Neuron (in vitro differentiated cells): ENCODE results near the gene PPFIA3.
A peak's percentile ranks its signal among the peaks of the same experiment; 100 is the strongest.

Experiments
- H2AFZ ChIP-seq: one replicate; pipeline ENCODE4 v1.6.1; 2013; ENCODE audit warnings: low read depth, mild to moderate bottlenecking, inconsistent platforms, low read length, moderate library complexity
- H3K27me3 ChIP-seq: one replicate; pipeline ENCODE4 v1.6.1; 2013; ENCODE audit warnings: low read length; ENCODE audit not compliant: insufficient read depth
- H3K36me3 ChIP-seq: one replicate; pipeline ENCODE4 v1.6.1; 2013; ENCODE audit warnings: low read length; ENCODE audit not compliant: insufficient read depth
- H3K4me1 ChIP-seq: one replicate; pipeline ENCODE4 v1.6.1; 2013; ENCODE audit warnings: low read length; ENCODE audit not compliant: insufficient read depth
- H3K4me3 ChIP-seq: 2 replicates; pipeline ENCODE4 v1.5.1; 2013; ENCODE audit warnings: mild to moderate bottlenecking, low read length, moderate library complexity
- H3K9me3 ChIP-seq: one replicate; pipeline ENCODE4 v1.6.1; 2013; ENCODE audit warnings: low read length

Gene PPFIA3

GRCh38 chr19:49152119-49152550 is 32.8 kb downstream of the PPFIA3 start:
- H2AFZ ChIP-seq = no peak overlapping the region
- H3K27me3 ChIP-seq = no peaks in the 10 kb centered on the region
- peaks cover 5% of the 10 kb centered on the region for H3K9me3 ChIP-seq
- H3K36me3 ChIP-seq = no peaks in the 10 kb centered on the region
- H3K4me3 ChIP-seq = no peak overlapping the region
- peaks cover 39% of the 10 kb centered on the region for H3K4me1 ChIP-seq

GRCh38 chr19:49153167-49153809 is 33.9 kb downstream of the PPFIA3 start:
- peaks cover 42% of the 10 kb centered on the region for H3K4me1 ChIP-seq
- H3K4me3 ChIP-seq = no peak overlapping the region
- H2AFZ ChIP-seq = no peak overlapping the region

GRCh38 chr19:49154279-49154678 is 34.9 kb downstream of the PPFIA3 start:
- no peak overlapping the region for H3K4me3 ChIP-seq
- peaks cover 5% of the 10 kb centered on the region for H3K9me3 ChIP-seq
- no peak overlapping the region for H2AFZ ChIP-seq
- H3K4me1 ChIP-seq = peaks cover 39% of the 10 kb centered on the region
- no peaks in the 10 kb centered on the region for H3K27me3 ChIP-seq
- no peaks in the 10 kb centered on the region for H3K36me3 ChIP-seq

More at GRCh38 chr19:49153167-49153809, 33.9 kb downstream of the PPFIA3 start:
- no peaks in the 10 kb centered on the region for H3K27me3 ChIP-seq
- H3K9me3 ChIP-seq = peaks cover 5% of the 10 kb centered on the region
- no peaks in the 10 kb centered on the region for H3K36me3 ChIP-seq

DNA sequence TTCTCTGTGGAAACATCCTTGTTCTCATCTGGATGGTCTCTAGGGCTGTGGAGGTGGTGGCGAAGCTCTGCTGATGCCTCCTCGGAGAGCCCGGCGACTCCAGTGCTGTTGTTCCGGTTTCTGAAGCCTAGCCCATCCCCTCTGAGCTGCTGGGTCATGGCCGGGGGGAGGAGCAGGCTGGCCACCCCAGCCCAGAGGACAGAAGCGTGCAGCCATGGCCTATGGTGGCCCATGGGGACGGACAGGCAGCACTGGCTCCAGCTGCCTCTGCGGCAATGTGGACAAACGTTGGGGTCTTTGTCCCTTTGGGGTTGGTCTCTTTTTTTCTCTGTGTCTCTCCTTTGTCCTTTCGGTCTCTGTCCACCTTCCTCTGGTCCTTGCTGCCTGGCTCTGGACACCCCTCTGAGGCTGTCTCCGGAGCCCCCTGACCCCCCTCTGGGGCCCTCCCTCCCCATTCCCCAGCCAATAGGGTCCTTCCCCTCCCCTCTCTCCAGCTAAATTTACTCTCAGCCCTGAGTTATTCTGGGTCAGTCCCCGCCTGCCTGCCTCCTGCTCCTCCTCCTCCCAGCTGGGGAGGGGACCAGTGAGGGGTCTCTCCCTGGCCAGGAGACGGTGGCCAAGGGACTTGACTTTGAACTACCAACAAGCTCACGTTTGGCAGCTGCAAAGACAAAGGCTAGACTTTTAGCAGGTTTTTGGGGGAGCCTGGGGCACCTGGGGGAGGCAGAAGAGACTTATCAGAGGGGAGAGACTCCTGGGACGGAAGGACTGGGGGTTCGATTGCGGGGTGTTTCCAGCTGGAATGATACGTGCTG is 35.9 kb downstream of the PPFIA3 start, which contains the start of gene HRC:
HRC (minus strand) TSS at position 392 of the 815 bp plus-strand sequence; CDS start at position 233, 159 bp downstream.
- no peak within 1 kb of the TSS for H3K4me3 ChIP-seq
- peaks cover 5% of the 10 kb centered on the region for H3K9me3 ChIP-seq
- H2AFZ ChIP-seq = no peak within 1 kb of the TSS
- no peaks in the 10 kb centered on the region for H3K27me3 ChIP-seq
- peaks cover 34% of the 10 kb centered on the region for H3K4me1 ChIP-seq
- peaks cover 6% of the 10 kb centered on the region for H3K36me3 ChIP-seq

DNA sequence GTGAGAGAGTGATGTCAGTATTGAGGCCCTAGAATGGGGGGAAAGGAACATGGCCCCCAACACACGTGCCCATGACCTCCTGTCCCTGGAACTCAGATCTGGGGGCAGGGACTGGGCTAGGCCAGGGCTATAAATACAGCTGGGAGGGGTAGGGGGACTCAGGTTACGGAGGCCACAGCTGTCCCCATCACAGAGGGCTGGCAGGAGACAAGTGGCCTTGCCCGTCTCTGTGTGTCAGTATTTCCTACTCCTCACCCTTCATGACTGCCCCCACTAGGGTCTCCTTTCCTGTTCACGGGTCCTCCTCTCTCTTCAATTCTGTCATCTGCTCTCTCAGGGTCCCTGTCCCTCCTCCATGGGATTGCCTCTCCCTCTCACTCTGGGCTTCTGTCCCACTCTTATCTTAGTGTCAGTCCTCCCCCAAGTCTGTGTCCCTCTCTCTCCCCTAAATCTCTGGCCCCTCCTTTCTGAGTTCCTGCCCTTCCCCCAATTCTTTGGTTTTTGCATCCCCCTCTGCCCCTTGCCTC is 36.5 kb downstream of the PPFIA3 start:
- Histone ChIP-seq H3K36me3 (peaks cover 6% of the 10 kb centered on the region), H3K27me3 (no peaks in the 10 kb centered on the region), H2AFZ (no peak overlapping the region), H3K9me3 (peaks cover 5% of the 10 kb centered on the region), H3K4me3 (no peak overlapping the region), H3K4me1 (peaks cover 30% of the 10 kb centered on the region)

- Histone ChIP-seq H3K27me3 (no peaks in the 10 kb centered on the region), H3K4me1 (peaks cover 27% of the 10 kb centered on the region), H3K9me3 (peaks cover 5% of the 10 kb centered on the region), H3K36me3 (peaks cover 12% of the 10 kb centered on the region), H3K4me3 (peak within 1 kb of the TSS; percentile 89), H2AFZ (peak within 1 kb of the TSS; percentile 14)
Observed at GRCh38 chr19:49157445-49158224, 38.3 kb downstream of the PPFIA3 start, which contains the start of gene TRPM4. TSS of gene TRPM4 (plus strand) at chr19:49157792. CDS start at chr19:49157867, 75 bp downstream.

DNA sequence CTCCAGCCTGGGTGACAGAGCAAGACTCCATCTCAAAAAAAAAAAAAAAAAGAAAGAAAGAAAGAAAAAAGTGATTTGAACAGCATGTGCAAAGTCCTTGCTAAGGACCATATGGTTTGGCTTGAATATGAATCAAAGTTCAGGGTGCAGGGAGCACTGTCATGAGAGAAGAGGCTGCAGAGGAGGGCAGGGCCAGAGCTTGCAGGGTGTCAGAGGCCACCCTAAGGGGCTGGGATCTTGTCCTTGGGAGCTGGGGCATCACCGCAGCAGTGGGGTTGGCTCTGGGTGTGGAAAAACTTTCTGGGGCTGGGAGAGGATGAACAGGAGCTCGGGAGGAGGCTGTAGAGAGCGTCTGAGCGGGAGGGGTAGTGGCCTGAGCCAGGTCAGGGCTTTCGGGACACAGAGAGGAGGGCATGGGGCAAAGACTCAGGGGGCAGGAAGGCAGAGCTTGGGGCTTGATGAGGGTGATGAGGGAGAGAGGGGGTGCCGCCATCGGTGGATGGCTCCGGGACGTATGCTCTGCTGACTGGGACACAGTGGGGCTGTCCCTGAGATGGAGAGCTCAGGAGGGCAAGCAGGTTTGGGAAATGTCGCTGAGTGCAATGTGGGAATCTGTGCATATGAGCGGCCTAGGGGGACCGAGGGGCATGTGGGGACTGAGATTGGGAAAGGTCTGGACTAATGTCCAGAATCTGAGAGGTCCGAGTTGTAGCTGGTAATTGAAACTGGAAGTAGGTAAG is 41.3 kb downstream of the PPFIA3 start:
- H3K36me3 ChIP-seq = peaks cover 21% of the 10 kb centered on the region

DNA sequence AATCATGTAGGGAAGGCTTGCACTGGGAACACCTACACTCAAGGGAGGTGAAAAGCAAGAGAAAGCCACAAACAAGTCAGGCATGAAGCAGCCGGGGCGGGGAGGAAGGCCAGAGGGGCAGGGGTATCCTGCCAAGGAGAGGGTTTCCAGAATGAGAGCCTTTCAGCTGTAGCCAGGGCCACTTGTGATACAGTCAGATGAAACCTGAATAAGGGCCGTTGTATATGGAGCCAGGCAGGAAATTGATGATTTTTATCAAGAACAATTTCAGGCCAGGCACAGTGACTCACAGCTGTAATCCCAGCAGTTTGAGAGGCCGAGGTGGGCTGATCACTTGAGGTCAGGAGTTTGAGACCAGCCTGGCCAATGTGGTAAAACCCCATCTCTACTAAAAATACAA is 42.6 kb downstream of the PPFIA3 start:
- no peak overlapping the region for H3K4me3 ChIP-seq
- H3K9me3 ChIP-seq = no peaks in the 10 kb centered on the region

More for the DNA sequence above, 41.3 kb downstream of the PPFIA3 start:
- Histone ChIP-seq H3K4me1 (peaks cover 15% of the 10 kb centered on the region), H3K27me3 (no peaks in the 10 kb centered on the region), H3K9me3 (no peaks in the 10 kb centered on the region), H2AFZ (no peak overlapping the region), H3K4me3 (no peak overlapping the region)

GRCh38 chr19:49165111-49165750 is 45.9 kb downstream of the PPFIA3 start:
- Histone ChIP-seq H3K27me3 (no peaks in the 10 kb centered on the region), H3K9me3 (no peaks in the 10 kb centered on the region), H3K36me3 (peaks cover 28% of the 10 kb centered on the region), H3K4me1 (no peaks in the 10 kb centered on the region), H3K4me3 (no peak overlapping the region), H2AFZ (no peak overlapping the region)

More for the DNA sequence above, 42.6 kb downstream of the PPFIA3 start:
- Histone ChIP-seq H3K4me1 (peaks cover 9% of the 10 kb centered on the region), H3K36me3 (peaks cover 21% of the 10 kb centered on the region), H2AFZ (no peak overlapping the region), H3K27me3 (no peaks in the 10 kb centered on the region)

DNA sequence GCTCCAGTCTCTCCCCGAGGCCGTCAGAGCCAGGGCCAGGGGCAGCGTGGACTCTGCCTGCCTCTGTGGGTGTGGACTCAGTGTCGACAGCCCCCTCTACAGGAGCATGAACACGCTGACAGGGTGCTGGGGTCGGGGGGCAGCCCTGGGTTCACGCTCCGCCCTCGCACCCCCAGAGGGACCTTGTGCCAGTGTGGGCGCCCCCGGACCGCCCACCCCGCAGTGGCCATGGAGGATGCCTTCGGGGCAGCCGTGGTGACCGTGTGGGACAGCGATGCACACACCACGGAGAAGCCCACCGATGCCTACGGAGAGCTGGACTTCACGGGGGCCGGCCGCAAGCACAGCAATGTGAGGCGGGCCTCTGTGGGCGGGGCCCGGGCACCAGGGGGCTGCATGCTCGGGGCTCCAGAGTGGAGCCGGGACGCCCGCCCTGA is 46.5 kb downstream of the PPFIA3 start:
- Histone ChIP-seq H3K27me3 (no peaks in the 10 kb centered on the region), H3K4me1 (no peaks in the 10 kb centered on the region), H3K4me3 (no peak overlapping the region)

DNA sequence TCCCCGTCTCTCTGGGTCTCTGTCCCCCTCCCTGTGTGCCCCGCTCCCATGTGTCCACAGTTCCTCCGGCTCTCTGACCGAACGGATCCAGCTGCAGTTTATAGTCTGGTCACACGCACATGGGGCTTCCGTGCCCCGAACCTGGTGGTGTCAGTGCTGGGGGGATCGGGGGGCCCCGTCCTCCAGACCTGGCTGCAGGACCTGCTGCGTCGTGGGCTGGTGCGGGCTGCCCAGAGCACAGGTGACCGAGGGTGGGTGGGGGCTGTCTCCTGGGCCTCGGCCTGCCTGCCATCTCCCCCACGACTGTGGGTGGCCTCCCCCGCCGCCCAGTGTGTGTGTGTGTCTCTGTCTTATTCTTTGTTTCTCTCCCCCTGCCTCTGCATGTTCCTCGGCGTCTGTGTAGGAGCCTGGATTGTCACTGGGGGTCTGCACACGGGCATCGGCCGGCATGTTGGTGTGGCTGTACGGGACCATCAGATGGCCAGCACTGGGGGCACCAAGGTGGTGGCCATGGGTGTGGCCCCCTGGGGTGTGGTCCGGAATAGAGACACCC is 48.6 kb downstream of the PPFIA3 start:
- Histone ChIP-seq H3K4me3 (no peak overlapping the region), H3K36me3 (peaks cover 49% of the 10 kb centered on the region), H3K9me3 (no peaks in the 10 kb centered on the region), H3K4me1 (no peaks in the 10 kb centered on the region), H2AFZ (no peak overlapping the region), H3K27me3 (no peaks in the 10 kb centered on the region)

More for the DNA sequence above, 46.5 kb downstream of the PPFIA3 start:
- no peak overlapping the region for H2AFZ ChIP-seq
- H3K9me3 ChIP-seq = no peaks in the 10 kb centered on the region
- H3K36me3 ChIP-seq = peaks cover 35% of the 10 kb centered on the region
